MCF 10A (cell line): Measurements from ENCODE around the gene TMEM163. TPM values are rescaled to one million over a fixed set of nuclear protein-coding genes. Genes with fewer than 3 reads are reported as not detected.

Experiments used
- BruUV-seq: library from RNA; stranded (reverse); fragments of 400-500 nt; replicated peaks from 2 replicates; lab custom pipeline; 2021; lab: Mats Ljungman, UMichigan
- CTCF ChIA-PET: fragments of 300-600 bp; sonication (Branson Sonifier 250); formaldehyde crosslinking; extraction: SDS; loops from one replicate; lab custom pipeline; 2021; ENCODE audit warnings: antibody characterized with exemption, inconsistent platforms; lab: Yijun Ruan, JAX
- POLR2A ChIA-PET: fragments of 300-600, 350-650 bp; sonication (Branson Sonifier 250); formaldehyde crosslinking; extraction: SDS; loops from one replicate; lab custom pipeline; 2020; ENCODE audit warnings: antibody characterized with exemption, inconsistent platforms; lab: Yijun Ruan, JAX
- DNase-seq: peaks from one replicate; pipeline ENCODE4 v3.0.0-alpha.2; 2018; ENCODE audit not compliant: unreplicated experiment
- H3K27ac Mint-ChIP-seq: one replicate; pipeline ENCODE4 v1.8.0; 2022; ENCODE audit warnings: mild to moderate bottlenecking, low read depth, mixed read lengths; ENCODE audit not compliant: unreplicated experiment
- H3K27me3 Mint-ChIP-seq: one replicate; pipeline ENCODE4 v1.8.0; 2022; ENCODE audit warnings: mixed read lengths; ENCODE audit not compliant: insufficient read depth, unreplicated experiment
- H3K36me3 Mint-ChIP-seq: one replicate; pipeline ENCODE4 v1.8.0; 2022; ENCODE audit warnings: mild to moderate bottlenecking, moderate library complexity, mixed read lengths; ENCODE audit not compliant: insufficient read depth, unreplicated experiment
- H3K4me1 Mint-ChIP-seq: one replicate; pipeline ENCODE4 v1.8.0; 2022; ENCODE audit warnings: mixed read lengths; ENCODE audit not compliant: insufficient read depth, unreplicated experiment
- H3K4me3 Mint-ChIP-seq: one replicate; pipeline ENCODE4 v1.8.0; 2022; ENCODE audit warnings: mild to moderate bottlenecking, moderate library complexity, mixed read lengths; ENCODE audit not compliant: unreplicated experiment
- H3K9me3 Mint-ChIP-seq: one replicate; pipeline ENCODE4 v1.8.0; 2022; ENCODE audit warnings: mixed read lengths; ENCODE audit not compliant: unreplicated experiment
- CTCF ChIP-seq: fragments of 200-600 bp; IDR thresholded peaks from one replicate; pipeline ENCODE4 v1.8.0; 2022; ENCODE audit warnings: antibody characterized with exemption, mild to moderate bottlenecking; ENCODE audit not compliant: unreplicated experiment
- intact Hi-C: fragments of 100-400 bp; cut with micrococcal nuclease; formaldehyde crosslinking; loops from 2 replicates; pipeline ENCODE4 v1.14.1; 2022
- total RNA-seq: library from RNA; stranded (reverse); gene quantifications from 2 replicates; pipeline ENCODE4 v1.2.3, GENCODE V29; 2022

Gene TMEM163
- total RNA-seq, 1 experiment from 2014 or later = not detected

DNA sequence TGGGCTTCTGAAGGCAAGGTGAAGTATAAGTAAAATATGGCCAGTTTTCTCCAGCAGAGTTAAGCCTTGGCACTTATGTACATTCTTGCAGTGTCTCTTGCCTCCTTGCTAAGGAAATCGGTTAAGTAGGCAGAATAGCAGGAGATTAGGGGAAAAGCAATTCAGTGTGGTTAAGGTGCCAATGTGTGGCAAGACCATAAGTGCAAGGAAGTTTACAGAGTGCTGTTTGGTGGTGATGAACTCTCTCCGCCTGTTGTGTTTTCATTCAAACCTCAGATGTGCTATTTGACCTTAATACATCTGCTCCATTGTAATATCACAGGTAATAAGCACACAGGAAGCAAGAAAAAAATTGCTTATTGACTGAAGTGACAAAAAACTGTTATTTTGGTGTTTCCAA is 308.8 kb downstream of the TMEM163 start:
- H3K4me1 Mint-ChIP-seq = peaks cover 41% of the 10 kb centered on the region
- CTCF ChIA-PET = interaction anchor here (0.5 to 6.7 kb wide), 11 partner anchors 8 to 597 kb away, joined by 3 to 169 read pairs (median 6); no protein-coding TSS in a partner anchor
- intact Hi-C loops = loop anchor here (5.0 kb wide), 1 partner anchor 203 kb away; no protein-coding TSS in a partner anchor

GRCh38 chr2:134408791-134409190 is 310.0 kb downstream of the TMEM163 start:
- Mint-ChIP-seq H3K4me1 (peaks cover 41% of the 10 kb centered on the region), H3K9me3 (no peaks in the 10 kb centered on the region), H3K27ac (no peak overlapping the region), H3K27me3 (no peaks in the 10 kb centered on the region), H3K36me3 (peaks cover 2% of the 10 kb centered on the region), H3K4me3 (no peak overlapping the region)
- no peak for TF ChIP-seq CTCF
- no TSS peak for BruUV-seq
- no peak for DNase-seq
- CTCF ChIA-PET = interaction anchor here (0.8 to 6.7 kb wide), 5 partner anchors 12 to 290 kb away, joined by 3 to 169 read pairs (median 6); no protein-coding TSS in a partner anchor
- POLR2A ChIA-PET = interaction anchor here (0.9 kb wide), 1 partner anchor 290 kb away, joined by 3 read pairs; no protein-coding TSS in a partner anchor
- intact Hi-C loops = no loop called here

More for the DNA sequence above, 308.8 kb downstream of the TMEM163 start:
- BruUV-seq = no TSS peak
- no peak for TF ChIP-seq CTCF
- Mint-ChIP-seq H3K27ac (no peak overlapping the region), H3K4me3 (no peak overlapping the region), H3K36me3 (peaks cover 5% of the 10 kb centered on the region), H3K27me3 (no peaks in the 10 kb centered on the region), H3K9me3 (no peaks in the 10 kb centered on the region)
- POLR2A ChIA-PET = interaction anchor here (1.6 to 2.4 kb wide), 2 partner anchors 290 to 292 kb away, joined by 6 to 11 read pairs; no protein-coding TSS in a partner anchor
- DNase-seq = no peak

DNA sequence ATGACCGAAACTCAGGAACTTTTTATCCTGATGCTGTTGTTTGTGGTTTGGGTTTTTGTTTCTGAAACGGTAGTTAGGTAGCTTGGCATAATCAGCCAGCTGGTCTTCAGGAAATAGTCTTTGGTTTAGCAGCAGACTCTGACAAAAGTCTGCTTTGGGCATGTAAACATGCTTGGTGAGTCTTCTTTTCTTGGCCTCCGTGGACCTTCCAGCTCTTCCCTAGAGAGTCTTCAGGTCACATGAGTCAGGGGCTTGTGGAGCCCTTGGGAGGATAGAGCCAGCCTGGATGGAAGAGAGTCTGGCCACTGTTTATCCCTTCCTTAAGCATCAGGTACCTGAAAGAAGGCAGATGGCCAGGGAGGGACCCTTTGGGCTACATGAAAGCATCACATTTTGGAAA is 310.4 kb downstream of the TMEM163 start:
- intact Hi-C loops = no loop called here
- no peak for DNase-seq
- CTCF ChIA-PET = interaction anchor here (1.6 to 6.7 kb wide), 3 partner anchors 29 to 290 kb away, joined by 6 to 169 read pairs (median 154); no protein-coding TSS in a partner anchor
- H3K36me3 Mint-ChIP-seq = no peaks in the 10 kb centered on the region
- peaks cover 45% of the 10 kb centered on the region for H3K4me1 Mint-ChIP-seq
- BruUV-seq = no TSS peak
- H3K4me3 Mint-ChIP-seq = no peak overlapping the region
- H3K9me3 Mint-ChIP-seq = no peaks in the 10 kb centered on the region
- POLR2A ChIA-PET = interaction anchor here (0.9 kb wide), 1 partner anchor 290 kb away, joined by 3 read pairs; no protein-coding TSS in a partner anchor
- H3K27ac Mint-ChIP-seq = no peak overlapping the region
- H3K27me3 Mint-ChIP-seq = no peaks in the 10 kb centered on the region
- no peak for TF ChIP-seq CTCF

DNA sequence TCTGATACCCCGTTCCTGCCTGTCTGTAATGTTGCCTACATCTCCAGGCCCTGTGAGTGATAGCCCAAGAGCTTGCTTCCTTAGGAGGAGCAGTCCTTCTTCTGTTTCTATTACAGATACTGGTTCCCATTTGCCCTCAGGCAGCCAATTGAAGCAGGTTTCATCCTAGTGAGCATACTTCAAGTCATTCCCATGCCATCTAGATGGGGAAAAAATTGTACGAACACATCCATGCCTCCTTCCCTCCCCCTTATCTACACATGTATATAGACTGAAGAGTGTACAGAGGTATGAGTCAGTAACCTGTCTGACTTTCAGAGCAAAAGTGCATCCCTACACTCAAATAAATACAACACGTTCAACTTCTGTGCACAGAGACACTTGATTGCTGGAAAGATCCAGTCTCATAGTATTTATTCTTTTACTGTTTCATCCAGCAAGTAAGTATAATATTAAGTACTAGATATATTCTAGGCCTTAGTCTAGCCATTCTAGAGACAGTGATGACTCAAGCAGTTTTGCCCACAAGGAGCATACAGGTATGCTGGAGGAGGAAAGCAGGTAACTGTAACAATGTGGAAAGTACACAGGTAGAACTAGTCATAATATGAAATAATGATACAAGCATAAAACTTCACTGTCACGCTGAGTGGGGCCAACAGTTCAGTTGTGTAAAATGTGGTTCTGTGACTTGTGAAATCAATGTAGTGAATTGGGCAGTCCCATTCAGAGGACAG is 311.5 kb downstream of the TMEM163 start:
- POLR2A ChIA-PET = interaction anchor here (0.6 to 1.4 kb wide), 4 partner anchors 9 to 1434 kb away, joined by 3 to 6 read pairs (median 4); no protein-coding TSS in a partner anchor
- intact Hi-C loops = no loop called here
- no TSS peak for BruUV-seq
- H3K36me3 Mint-ChIP-seq = no peaks in the 10 kb centered on the region
- CTCF ChIA-PET = interaction anchor here (1.2 to 2.7 kb wide), 5 partner anchors 31 to 597 kb away, joined by 3 to 12 read pairs (median 6); no protein-coding TSS in a partner anchor
- no peaks in the 10 kb centered on the region for H3K27me3 Mint-ChIP-seq
- TF ChIP-seq CTCF = no peak
- H3K27ac Mint-ChIP-seq = peak overlapping the region; percentile 42
- no peaks in the 10 kb centered on the region for H3K9me3 Mint-ChIP-seq
- no peak overlapping the region for H3K4me3 Mint-ChIP-seq
- DNase-seq = no peak
- peaks cover 56% of the 10 kb centered on the region for H3K4me1 Mint-ChIP-seq
